K562 (cell line): ENCODE data around the gene FADS6. TPM values are rescaled to one million over a fixed set of nuclear protein-coding genes. Genes with fewer than 3 reads are reported as not detected.

Source experiments
- ATAC-seq: fragments of 200-7000 bp; cut with Tn5 transposase; 3 replicates; pipeline ENCODE4 v1.9.1; 2020; ENCODE audit warnings: moderate library complexity
- BruUV-seq: library from RNA; stranded (reverse); fragments of 400-500 nt; replicated peaks from 2 replicates; lab custom pipeline; 2021; lab: Mats Ljungman, UMichigan
- CTCF ChIA-PET: fragments of 300-600 bp; formaldehyde crosslinking; extraction: SDS; loops from one replicate; lab custom pipeline; 2021; ENCODE audit warnings: low intra/inter-chr PET ratio; lab: Yijun Ruan, JAX
- POLR2A ChIA-PET: fragments of 300-600, 350-650 bp; sonication (Branson Sonifier 250); formaldehyde crosslinking; extraction: SDS; loops from one replicate; lab custom pipeline; 2021; ENCODE audit warnings: antibody characterized with exemption, inconsistent platforms; lab: Yijun Ruan, JAX
- DNase-seq, 4 experiments: peaks; one replicate each; pipeline versions ENCODE4 v3.0.0 to v3.0.0-alpha.2; 2011 to 2018; ENCODE audit warnings: low spot score in 3 of 4, mixed read lengths in 3 of 4; ENCODE audit errors: extremely low read depth in 1 of 4
- FAIRE-seq: peaks from 2 replicates; lab custom pipeline; 2011; peaks lifted over from hg19 to GRCh38; lab: Jason Lieb, UNC
- H2AFZ ChIP-seq: 2 replicates; pipeline ENCODE4 v1.6.0; 2011; ENCODE audit warnings: low read depth, low read length, control low read depth, inconsistent platforms
- H3K27ac ChIP-seq: fragments of 200-600 bp; 3 replicates; pipeline ENCODE4 v1.8.0; 2011; ENCODE audit warnings: low read depth, mild to moderate bottlenecking, control low read depth, inconsistent platforms, low read length, moderate library complexity, mixed read lengths; ENCODE audit errors: extremely low read depth
- H3K27me3 ChIP-seq, 2 experiments: fragments of 300-600 bp in 1 of 2; 2 replicates in 1 of 2; 3 replicates in 1 of 2; pipeline versions ENCODE4 v1.6.0 to v1.8.0; 2011; ENCODE audit warnings: inconsistent platforms in 2 of 2, low read length in 2 of 2, mild to moderate bottlenecking in 1 of 2, mixed read lengths in 1 of 2, moderate library complexity in 1 of 2; ENCODE audit not compliant: control insufficient read depth in 2 of 2, insufficient read depth in 2 of 2
- H3K36me3 ChIP-seq: fragments of 300-600 bp; 3 replicates; pipeline ENCODE4 v1.8.0; 2011; ENCODE audit warnings: mild to moderate bottlenecking, low read length, inconsistent platforms; ENCODE audit not compliant: control insufficient read depth, insufficient read depth
- H3K4me1 ChIP-seq, 2 experiments: fragments of 200-600 bp in 1 of 2; replicated peaks in 1 of 2; 2 replicates in 1 of 2; 3 replicates in 1 of 2; pipeline versions ENCODE4 v1.5.1 to v1.8.0; 2011; ENCODE audit warnings: inconsistent platforms in 2 of 2, low read length in 2 of 2, mild to moderate bottlenecking in 1 of 2, mixed read lengths in 1 of 2, moderate library complexity in 1 of 2; ENCODE audit not compliant: control insufficient read depth in 2 of 2, insufficient read depth in 2 of 2
- H3K4me2 ChIP-seq: 2 replicates; pipeline ENCODE4 v1.6.1; 2011; ENCODE audit warnings: low read length, control low read depth, inconsistent platforms, mixed read lengths; ENCODE audit not compliant: insufficient read depth
- H3K4me3 ChIP-seq: fragments of 200-600 bp; sonication (generic), shearing (Covaris generic); 2 replicates; pipeline ENCODE4 v1.5.1; 2016; ENCODE audit warnings: control low read depth, inconsistent platforms
- H3K79me2 ChIP-seq: fragments of 200-600 bp; 3 replicates; pipeline ENCODE4 v1.8.0; 2011; ENCODE audit warnings: low read length, inconsistent platforms; ENCODE audit not compliant: control insufficient read depth, insufficient read depth
- H3K9ac ChIP-seq, 2 experiments: 2 replicates each; pipeline versions ENCODE4 v1.6.0 to v1.6.1; 2011; ENCODE audit warnings: low read depth in 2 of 2, low read length in 2 of 2, control low read depth in 1 of 2, inconsistent platforms in 1 of 2, mild to moderate bottlenecking in 1 of 2, mixed read lengths in 1 of 2; ENCODE audit not compliant: insufficient read depth in 1 of 2
- H3K9me1 ChIP-seq: one replicate; pipeline ENCODE4 v1.6.0; 2011; ENCODE audit warnings: inconsistent platforms, mild to moderate bottlenecking, low read length, moderate library complexity; ENCODE audit not compliant: control insufficient read depth, insufficient read depth
- H3K9me3 ChIP-seq: replicated peaks from 2 replicates; pipeline ENCODE4 v1.5.1; 2011; ENCODE audit warnings: low read depth, low read length, inconsistent platforms; ENCODE audit not compliant: control insufficient read depth, insufficient read depth
- H4K20me1 ChIP-seq: replicated peaks from 2 replicates; pipeline ENCODE4 v1.6.1; 2011; ENCODE audit warnings: low read length, inconsistent platforms, mixed read lengths; ENCODE audit not compliant: control insufficient read depth, insufficient read depth
- BHLHE40 ChIP-seq: IDR thresholded peaks from 2 replicates; pipeline ENCODE4 v1.6.1; 2011; ENCODE audit warnings: low read length, improper control_type of control experiment
- DMBX1 ChIP-seq: fragments of 250-450 bp; sonication (Bioruptor Pico); IDR thresholded peaks from 2 replicates; pipeline ENCODE4 v1.8.0; 2022; ENCODE audit warnings: inconsistent platforms, mild to moderate bottlenecking, moderate library complexity, borderline replicate concordance
- RBBP5 ChIP-seq: fragments of 200-600 bp; sonication (generic); IDR thresholded peaks from 2 replicates; pipeline ENCODE4 v1.6.1; 2012; ENCODE audit warnings: borderline replicate concordance, mild to moderate bottlenecking, low read length, control low read depth, inconsistent platforms; ENCODE audit not compliant: insufficient read depth, poor library complexity, severe bottlenecking
- ZBTB7A ChIP-seq: IDR thresholded peaks from 2 replicates; pipeline ENCODE4 v1.6.1; 2011; ENCODE audit warnings: low read depth, mild to moderate bottlenecking, low read length, moderate library complexity, borderline replicate concordance; ENCODE audit not compliant: control insufficient read depth
- WGBS: fragments of 100-300 bp; shearing (Covaris generic); methylation state at CpG from one replicate; pipeline ENCODE4 v1.1.6; 2016; ENCODE audit warnings: low coverage, mixed read lengths; ENCODE audit not compliant: insufficient coverage; ENCODE audit errors: missing lambda C conversion rate; 5-methylcytosine and 5-hydroxymethylcytosine counted together
- in situ Hi-C: fragments of 300-500 bp; cut with MboI; formaldehyde crosslinking; loops from 4 replicates; pipeline ENCODE4 v1.15.0; 2018; ENCODE audit warnings: inconsistent platforms, mixed read lengths
- intact Hi-C: fragments of 100-400 bp; cut with micrococcal nuclease; formaldehyde crosslinking; loops from 2 replicates; pipeline ENCODE4 v1.14.2; 2022
- polyA plus RNA-seq, 8 experiments: library from polyadenylated mRNA; depleted of rRNA in 4 of 8; stranded (reverse) in 5 of 8; unstranded in 3 of 8; fragments of >200 nt; fragmentation: Nextera tagmentation in 2 of 8; fragmentation: Illumina TruSeq in 1 of 8; extraction: Ambion mirVana in 2 of 8; extraction: Trizol in 1 of 8; gene quantifications; 2 replicates each; pipeline versions ENCODE4 v1.2.1 to v1.2.3, GENCODE V29; 2011 to 2014; ENCODE audit warnings: inconsistent platforms in 1 of 8, missing spikeins in 1 of 8
- total RNA-seq, 7 experiments: library from RNA; depleted of rRNA in 6 of 7; stranded (reverse); fragments of >200 nt in 6 of 7; fragmentation: Illumina TruSeq in 2 of 7; extraction: Trizol in 2 of 7; gene quantifications; 2 replicates each; pipeline versions ENCODE4 v1.2.1 to v1.2.3, GENCODE V29; 2011 to 2021; ENCODE audit warnings: low replicate concordance in 1 of 7

The FADS6 gene
- total and polyA plus RNA-seq, 9 of the 15 experiments (the other 6 are each of a cell fraction or from before 2014, with no cell fraction given): 0.18 to 0.22 TPM; not detected in 7

DNA sequence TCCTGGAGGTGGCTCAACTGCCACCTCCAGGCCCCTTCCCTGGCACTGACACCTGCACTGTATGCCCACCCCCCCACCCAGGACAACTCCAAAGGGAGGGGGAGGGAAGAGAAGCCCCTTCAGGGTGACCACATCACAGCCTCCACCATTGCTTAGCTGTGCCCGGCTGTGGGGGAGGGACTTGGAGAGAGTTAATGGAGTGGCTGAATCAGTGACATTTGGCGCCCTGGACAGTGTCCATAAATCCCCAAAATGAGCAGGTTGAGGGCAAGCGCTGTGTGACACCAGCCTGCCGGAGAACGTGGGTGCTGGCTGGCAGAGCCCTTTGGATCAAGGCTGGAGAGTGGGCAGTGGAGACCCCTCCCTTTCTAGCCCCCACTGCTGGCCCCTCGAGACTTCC, 28.7 kb upstream of the FADS6 start:
- intact Hi-C loops (loop anchor here (10.0 kb wide), 1 partner anchor 83 kb away; no protein-coding TSS in a partner anchor), in situ Hi-C loops (loop anchor here (5.0 kb wide), 1 partner anchor 35 kb away; no protein-coding TSS in a partner anchor)
- no TSS peak for BruUV-seq

DNA sequence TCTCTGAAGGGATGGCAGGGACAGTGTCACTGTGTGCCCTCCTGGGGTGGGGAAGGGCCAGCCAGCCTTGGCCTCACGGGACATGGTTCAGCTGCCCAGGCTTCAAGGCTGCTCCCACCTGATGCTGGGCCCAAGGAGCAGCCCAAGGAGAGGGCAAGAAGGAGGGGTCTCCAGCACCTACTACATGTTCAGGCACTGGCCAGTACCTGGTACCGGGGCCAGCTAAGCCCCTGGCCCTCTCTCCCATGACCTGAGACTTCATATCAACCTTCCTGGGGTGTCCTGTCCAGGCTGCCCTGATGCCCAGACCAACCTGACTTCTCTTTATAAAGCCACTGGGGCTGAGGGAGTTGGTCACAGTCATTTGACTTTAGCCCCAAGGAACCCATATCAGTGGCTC, 28.3 kb upstream of the FADS6 start:
- DNase-seq (no peak), ATAC-seq (no peak), FAIRE-seq (no peak)
- ChIA-PET POLR2A (interaction anchor here (1.1 to 1.7 kb wide), 3 partner anchors 8 to 40 kb away, joined by 5 to 7 read pairs (median 5); no protein-coding TSS in a partner anchor), CTCF (interaction anchor here (0.5 to 5.8 kb wide), 2 partner anchors 38 to 280 kb away, joined by 3 to 86 read pairs; no protein-coding TSS in a partner anchor)
- in situ Hi-C loops: loop anchor here (5.0 kb wide), 1 partner anchor 36 kb away; no protein-coding TSS in a partner anchor
- BruUV-seq: no TSS peak
- Histone ChIP-seq H3K27ac (no peak overlapping the region), H3K9ac (peak overlapping the region in 1 of 2 experiments; percentile 59; a peak in 1 of 4 replicates), H3K4me1 (peaks cover 18 to 63% of the 10 kb centered on the region in 2 experiments), H3K4me2 (no peak overlapping the region), H3K27me3 (peaks cover 9 to 25% of the 10 kb centered on the region in 2 experiments; a peak in 4 of 5 replicates), H3K4me3 (no peak overlapping the region), H3K9me1 (no peaks in the 10 kb centered on the region), H3K79me2 (no peaks in the 10 kb centered on the region), H4K20me1 (no peaks in the 10 kb centered on the region), H3K36me3 (no peaks in the 10 kb centered on the region), H3K9me3 (no peaks in the 10 kb centered on the region), H2AFZ (no peak overlapping the region)
- peak; percentile 20 for TF ChIP-seq RBBP5
- TF ChIP-seq BHLHE40: no peak
- WGBS: 71% methylated on average over 2 of the region's 2 CpGs
- intact Hi-C loops: loop anchor here (10.0 kb wide), 1 partner anchor 83 kb away; no protein-coding TSS in a partner anchor

More for the DNA sequence above, 28.7 kb upstream of the FADS6 start:
- no peak for FAIRE-seq
- H3K4me1 ChIP-seq: peaks cover 18 to 61% of the 10 kb centered on the region in 2 experiments
- no peaks in the 10 kb centered on the region for H4K20me1 ChIP-seq
- no peak overlapping the region for H2AFZ ChIP-seq
- ATAC-seq: no peak
- H3K9ac ChIP-seq: no peak overlapping the region
- POLR2A ChIA-PET: interaction anchor here (0.6 to 1.7 kb wide), 5 partner anchors 8 to 349 kb away, joined by 3 to 7 read pairs (median 5); partner anchors contain the start of gene MIF4GD
- peak; percentile 13; the same call in 1 of the 2 replicates for TF ChIP-seq ZBTB7A
- TF ChIP-seq DMBX1 (CRISPR knock-in tag): no peak
- TF ChIP-seq, all 486 proteins: peak for 1
- Histone ChIP-seq H3K9me1 (no peaks in the 10 kb centered on the region), H3K79me2 (no peaks in the 10 kb centered on the region), H3K4me2 (no peak overlapping the region), H3K4me3 (no peak overlapping the region), H3K27ac (no peak overlapping the region), H3K36me3 (no peaks in the 10 kb centered on the region), H3K27me3 (peaks cover 9 to 28% of the 10 kb centered on the region in 2 experiments; a peak in 4 of 5 replicates), H3K9me3 (no peaks in the 10 kb centered on the region)
- CTCF ChIA-PET: interaction anchor here (0.5 to 5.8 kb wide), 3 partner anchors 31 to 279 kb away, joined by 3 to 86 read pairs (median 3); no protein-coding TSS in a partner anchor
- 33% methylated on average over 6 of the region's 6 CpGs for WGBS
- DNase-seq: no peak
